ENCODE data around the gene KARS1.
"Not testable (repeated sequence)": the region's sequence is repeated elsewhere in the genome, so short reads cannot be mapped to it uniquely, and the experiment has no call there.

Gene KARS1

DNA sequence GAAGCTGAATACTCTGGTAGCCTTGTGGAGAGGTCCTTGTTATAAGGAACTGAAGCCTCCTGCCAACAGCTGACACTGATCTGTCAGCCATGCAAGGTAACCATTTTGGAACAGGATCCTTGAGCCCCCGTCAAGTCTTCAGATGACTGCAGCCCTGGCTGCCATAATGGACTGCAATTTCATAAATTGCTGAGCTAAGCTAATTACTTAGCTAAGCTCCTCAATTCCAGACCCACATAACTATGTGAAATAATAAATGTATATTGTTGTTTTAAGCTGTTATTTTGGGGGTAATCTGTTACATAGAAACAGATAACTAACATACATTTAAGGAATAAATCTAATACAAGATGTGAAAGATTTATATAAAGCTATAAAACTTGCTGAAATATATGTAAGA lies 41.0 kb downstream of the KARS1 start:
- peak in 1 of 2 donors; percentile 29 for DNase-seq
- TF ChIP-seq, protein P1, sequence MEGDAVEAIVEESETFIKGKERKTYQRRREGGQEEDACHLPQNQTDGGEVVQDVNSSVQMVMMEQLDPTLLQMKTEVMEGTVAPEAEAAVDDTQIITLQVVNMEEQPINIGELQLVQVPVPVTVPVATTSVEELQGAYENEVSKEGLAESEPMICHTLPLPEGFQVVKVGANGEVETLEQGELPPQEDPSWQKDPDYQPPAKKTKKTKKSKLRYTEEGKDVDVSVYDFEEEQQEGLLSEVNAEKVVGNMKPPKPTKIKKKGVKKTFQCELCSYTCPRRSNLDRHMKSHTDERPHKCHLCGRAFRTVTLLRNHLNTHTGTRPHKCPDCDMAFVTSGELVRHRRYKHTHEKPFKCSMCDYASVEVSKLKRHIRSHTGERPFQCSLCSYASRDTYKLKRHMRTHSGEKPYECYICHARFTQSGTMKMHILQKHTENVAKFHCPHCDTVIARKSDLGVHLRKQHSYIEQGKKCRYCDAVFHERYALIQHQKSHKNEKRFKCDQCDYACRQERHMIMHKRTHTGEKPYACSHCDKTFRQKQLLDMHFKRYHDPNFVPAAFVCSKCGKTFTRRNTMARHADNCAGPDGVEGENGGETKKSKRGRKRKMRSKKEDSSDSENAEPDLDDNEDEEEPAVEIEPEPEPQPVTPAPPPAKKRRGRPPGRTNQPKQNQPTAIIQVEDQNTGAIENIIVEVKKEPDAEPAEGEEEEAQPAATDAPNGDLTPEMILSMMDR (IDR thresholded peaks at IDR 0.05), result no peak
- intact Hi-C loops (cut with DNase I; ENCODE audit: low total_unique reads), result no loop called here
- H3K27ac ChIP-seq, result no peak overlapping the region
- no peaks in the 10 kb centered on the region for H3K9me3 ChIP-seq
- H3K4me1 ChIP-seq, result no peaks in the 10 kb centered on the region
- H3K27me3 ChIP-seq, result no peaks in the 10 kb centered on the region
- no peak overlapping the region for H3K4me3 ChIP-seq
- H3K36me3 ChIP-seq, result peaks cover 38 to 92% (median 68%) of the 10 kb centered on the region in 3 donors

DNA sequence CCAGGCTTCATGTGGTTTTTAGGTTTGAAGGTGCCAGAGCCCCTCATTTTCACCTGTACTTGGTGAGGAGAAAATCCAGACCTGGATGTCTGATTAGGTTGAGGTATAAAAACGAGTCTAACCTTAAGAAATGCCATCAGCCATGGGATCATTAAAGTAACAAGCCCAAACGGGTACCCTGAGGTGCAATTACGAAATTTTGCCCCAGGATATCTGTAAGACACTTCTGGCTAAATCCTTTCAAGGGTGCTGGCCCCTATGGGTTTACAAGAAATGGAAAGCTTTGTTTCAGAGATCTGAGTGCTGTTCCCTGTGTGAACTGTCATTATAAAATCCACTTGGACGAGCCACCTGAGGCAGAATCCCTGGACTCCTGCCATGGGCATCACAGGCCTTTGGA lies 44.2 kb downstream of the KARS1 start:
- H3K4me1 ChIP-seq, result peaks cover 0 to 12% (median 0%) of the 10 kb centered on the region in 4 donors
- peaks cover 22 to 88% (median 69%) of the 10 kb centered on the region in 3 donors for H3K36me3 ChIP-seq
- no peaks in the 10 kb centered on the region for H3K27me3 ChIP-seq
- TF ChIP-seq, protein P1 (IDR thresholded peaks at IDR 0.05), result no peak
- intact Hi-C loops (cut with DNase I; ENCODE audit: low total_unique reads), result no loop called here
- no peak overlapping the region for H3K4me3 ChIP-seq
- no peaks in the 10 kb centered on the region for H3K9me3 ChIP-seq
- no peak for DNase-seq
- H3K27ac ChIP-seq, result no peak overlapping the region

DNA sequence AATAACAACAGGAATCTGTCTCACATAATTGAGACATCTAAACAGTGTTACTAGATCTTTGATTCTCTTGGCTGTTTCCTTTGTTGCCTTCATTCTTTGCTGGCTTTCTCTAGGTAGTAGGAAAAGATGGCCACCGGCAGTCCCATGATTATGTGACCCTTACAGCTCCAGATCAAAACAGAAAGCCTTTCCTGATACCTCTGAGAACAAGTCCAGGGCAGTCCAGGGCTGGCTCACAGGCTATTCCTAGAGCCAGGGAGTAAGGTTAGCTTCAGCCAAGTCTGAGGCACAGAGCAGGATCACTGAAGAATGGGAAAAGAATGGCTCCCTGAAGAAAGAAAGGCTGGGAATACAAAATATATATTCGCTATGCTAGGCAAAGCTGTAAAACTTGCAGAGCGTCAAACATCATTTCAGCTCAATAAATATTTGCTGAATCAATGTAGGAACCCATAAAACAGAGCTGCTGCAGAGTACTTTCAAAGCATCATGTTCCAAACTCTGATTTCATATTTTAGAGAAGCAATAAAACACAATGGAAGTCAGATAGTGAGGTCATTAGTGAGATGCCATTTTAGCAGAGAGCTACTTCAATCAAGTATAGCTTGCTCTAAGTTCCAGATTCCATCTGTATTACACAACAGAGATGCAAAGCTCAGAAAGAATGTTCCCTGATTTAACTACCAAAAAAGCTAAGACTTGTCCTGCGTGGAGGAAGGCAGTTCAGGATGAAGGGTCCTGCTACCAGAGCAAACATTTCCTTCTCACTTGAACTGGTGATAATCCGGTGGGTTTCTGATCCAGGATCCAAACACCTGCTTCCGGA lies 47.8 kb downstream of the KARS1 start:
- TF ChIP-seq, protein P1 (IDR thresholded peaks at IDR 0.05), result no peak
- Histone ChIP-seq H3K9me3 (no peaks in the 10 kb centered on the region), H3K4me1 (peaks cover 0 to 12% (median 1%) of the 10 kb centered on the region in 4 donors), H3K4me3 (no peak overlapping the region), H3K36me3 (peaks cover 15 to 69% (median 60%) of the 10 kb centered on the region in 3 donors), H3K27ac (peak overlapping the region in 1 of 2 donors; percentile 27), H3K27me3 (no peaks in the 10 kb centered on the region)
- intact Hi-C loops (cut with DNase I; ENCODE audit: low total_unique reads), result no loop called here
- DNase-seq, result peak in 1 of 2 donors; percentile 6

DNA sequence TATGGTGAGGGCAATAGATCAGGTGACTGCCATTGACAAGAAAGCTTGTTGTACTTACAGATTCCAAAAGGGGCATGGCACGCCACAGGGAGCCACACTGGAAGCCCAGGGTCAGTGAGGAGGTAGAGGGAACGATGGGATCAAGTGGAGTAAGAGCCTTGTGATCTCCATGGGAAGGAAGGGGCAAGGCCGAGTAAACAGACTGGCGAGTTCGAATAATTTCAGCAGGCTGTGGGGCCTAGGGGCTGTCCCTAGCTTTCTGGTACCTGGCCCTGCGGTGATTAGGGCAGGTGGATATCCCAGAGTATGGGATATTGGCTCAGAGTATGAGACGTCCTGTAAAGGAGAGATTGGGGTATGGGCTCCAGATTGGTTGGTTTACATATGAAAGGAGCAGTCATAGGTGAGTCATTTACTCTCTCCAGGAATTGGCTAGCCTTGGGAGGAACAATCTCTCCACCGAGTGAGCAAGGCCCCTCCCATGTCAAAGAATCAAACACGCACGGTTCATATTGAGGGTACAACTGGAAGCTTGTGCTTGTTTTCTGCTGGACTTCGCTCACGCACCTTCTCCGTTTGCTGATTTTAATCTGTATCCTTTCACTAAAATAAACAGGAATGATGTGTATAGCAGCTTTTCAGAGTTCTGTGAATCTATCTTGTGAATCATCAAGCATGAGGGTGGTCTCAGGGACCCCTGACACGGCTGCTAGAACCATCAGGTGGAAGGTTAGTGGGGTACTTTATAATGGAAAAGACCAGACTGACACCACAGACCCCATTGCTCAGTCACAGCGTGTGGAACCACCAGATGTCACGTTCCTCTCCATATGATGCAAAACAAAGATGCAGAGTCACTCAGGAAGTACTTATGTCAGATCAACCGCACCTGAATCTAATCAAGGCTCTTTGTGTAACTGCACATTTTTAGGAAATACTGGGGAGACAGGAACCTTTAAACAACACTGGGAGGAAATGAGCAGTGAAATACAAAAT lies 53.3 kb downstream of the KARS1 start:
- peaks cover 0 to 44% (median 25%) of the 10 kb centered on the region in 4 donors for H3K4me1 ChIP-seq
- intact Hi-C loops (cut with DNase I; ENCODE audit: low total_unique reads), result no loop called here
- H3K4me3 ChIP-seq, result no peak overlapping the region
- TF ChIP-seq, protein P1 (IDR thresholded peaks at IDR 0.05), result no peak
- peak in 1 of 2 donors; percentile 39 for DNase-seq
- H3K27ac ChIP-seq, result peak overlapping the region in 1 of 2 donors; percentile 30
- no peaks in the 10 kb centered on the region for H3K27me3 ChIP-seq
- H3K9me3 ChIP-seq, result no peaks in the 10 kb centered on the region
- H3K36me3 ChIP-seq, result peaks cover 7 to 20% (median 16%) of the 10 kb centered on the region in 3 donors

DNA sequence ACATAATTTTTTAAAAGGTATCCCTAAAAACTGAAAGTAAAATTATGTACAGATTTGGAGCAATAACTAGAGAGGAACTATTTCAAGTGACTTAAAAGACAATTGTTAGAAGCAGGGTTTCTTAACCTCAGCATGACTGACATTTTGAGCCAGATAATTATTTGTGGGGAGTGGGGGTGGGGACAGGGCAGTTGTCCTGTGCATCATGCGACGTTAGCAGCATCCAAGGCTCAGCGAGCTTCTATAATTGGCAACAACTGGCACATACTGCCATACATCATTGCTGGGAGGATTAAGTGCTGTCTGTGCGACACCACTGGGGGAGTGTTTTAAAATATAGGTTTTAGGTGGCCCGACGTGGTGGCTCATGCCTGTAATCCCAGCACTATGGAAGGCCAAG lies 54.2 kb downstream of the KARS1 start:
- no peak overlapping the region for H3K4me3 ChIP-seq
- intact Hi-C loops (cut with DNase I; ENCODE audit: low total_unique reads), result no loop called here
- H3K9me3 ChIP-seq, result no peaks in the 10 kb centered on the region
- peaks cover 0 to 50% (median 25%) of the 10 kb centered on the region in 4 donors for H3K4me1 ChIP-seq
- peaks cover 7 to 16% (median 14%) of the 10 kb centered on the region in 3 donors for H3K36me3 ChIP-seq
- no peaks in the 10 kb centered on the region for H3K27me3 ChIP-seq
- peak overlapping the region in 1 of 2 donors; percentile 30 for H3K27ac ChIP-seq
- DNase-seq, result peak in 1 of 2 donors; percentile 24
- TF ChIP-seq, protein P1 (IDR thresholded peaks at IDR 0.05), result no peak

DNA sequence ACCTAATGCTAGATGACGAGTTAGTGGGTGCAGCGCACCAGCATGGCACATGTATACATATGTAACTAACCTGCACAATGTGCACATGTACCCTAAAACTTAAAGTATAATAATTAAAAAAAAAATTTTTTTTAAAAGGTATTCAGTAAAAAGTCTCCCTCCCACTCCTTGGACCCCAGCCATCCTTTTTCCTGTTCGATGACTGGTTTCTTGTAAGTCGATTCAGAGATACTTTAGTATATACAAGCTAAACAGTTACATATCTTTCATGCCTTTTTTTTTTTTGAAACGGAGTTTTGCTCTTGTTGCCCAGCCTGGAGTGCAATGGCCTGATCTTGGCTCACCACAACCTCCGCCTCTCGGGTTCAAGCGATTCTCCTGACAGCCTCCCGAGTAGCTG lies 55.5 kb downstream of the KARS1 start:
- intact Hi-C loops (cut with DNase I; ENCODE audit: low total_unique reads); DNase-seq; H3K27me3 ChIP-seq; H3K4me3 ChIP-seq; H3K9me3 ChIP-seq; H3K36me3 ChIP-seq: not testable (repeated sequence)
- Histone ChIP-seq H3K27ac (peak overlapping the region; percentile 76 to 91), H3K4me1 (peaks cover 0 to 56% (median 25%) of the 10 kb centered on the region in 4 donors)

Measured in tibial artery (tissue), 4 donors.